Muscle of back (tissue), 13 donors: ENCODE data around the gene ROCK2. TPM values are rescaled to one million over a fixed set of nuclear protein-coding genes. Genes with fewer than 3 reads are reported as not detected.
A peak's percentile ranks its signal among the peaks of the same experiment; 100 is the strongest.

Source experiments
- DNase-seq, 3 donors: peaks; one replicate each; pipeline versions ENCODE4 v3.0.0 to v3.0.0-alpha.2; 2013
- long read RNA-seq, 9 donors: transcript quantifications; one replicate each; lab custom pipeline, GENCODE V29; 2026
- polyA plus RNA-seq, 10 donors: library from polyadenylated mRNA; unstranded; fragments of 120-200 nt; gene quantifications; one replicate each; pipeline ENCODE4 v1.2.1, GENCODE V29; 2013; ENCODE audit not compliant: insufficient read length in 10 of 10

Gene ROCK2
- 10 to 100 TPM; 38.1 to 72.6 (median 46.9) TPM for polyA plus RNA-seq
- long read RNA-seq, donor 1 = 0 reads
- long read RNA-seq, donor 2 = 0 reads
- long read RNA-seq, donor 3 = 0 reads
- long read RNA-seq, donor 4 = 0 reads
- long read RNA-seq, donor 5, partial matches to known transcripts = 6 of 6 reads
- long read RNA-seq, donor 5, other reads (novel, unspliced or antisense) = 0 of 6 reads
- long read RNA-seq, donor 6 = 0 reads
- long read RNA-seq, donor 7 = 0 reads
- long read RNA-seq, donor 8 = 0 reads
- long read RNA-seq, donor 9 = 0 reads

GRCh38 chr2:11344342-11344955 is at the start of gene ROCK2:
ROCK2 (minus strand) TSS chr2:11344636; CDS start chr2:11344136, 500 bp downstream.
- DNase-seq = peak; percentile 87 to 97 (median 93)

GRCh38 chr2:11393711-11394236 is 49.3 kb upstream of the ROCK2 start:
- DNase-seq = peak in 1 of 3 donors; percentile 53

- DNase-seq = no peak
These were observed 47.5 kb upstream of the ROCK2 start for GRCh38 chr2:11391942-11392266.

GRCh38 chr2:11390399-11390658 is 45.9 kb upstream of the ROCK2 start:
- DNase-seq = no peak

- peak; percentile 83 to 87 (median 86) for DNase-seq
These were observed 45.3 kb upstream of the ROCK2 start for GRCh38 chr2:11389551-11390398.

- no peak for DNase-seq
These were observed 44.6 kb upstream of the ROCK2 start for GRCh38 chr2:11389052-11389420.

GRCh38 chr2:11388262-11389051 is 44.0 kb upstream of the ROCK2 start:
- no peak for DNase-seq

- no peak for DNase-seq
These were observed 43.4 kb upstream of the ROCK2 start for GRCh38 chr2:11387843-11388242.

GRCh38 chr2:11387100-11387390 is 42.6 kb upstream of the ROCK2 start:
- no peak for DNase-seq

GRCh38 chr2:11385847-11386246 is 41.4 kb upstream of the ROCK2 start:
- no peak for DNase-seq

- no peak for DNase-seq
These were observed 40.8 kb upstream of the ROCK2 start for GRCh38 chr2:11385216-11385615.

GRCh38 chr2:11379558-11379957 is 35.1 kb upstream of the ROCK2 start:
- no peak for DNase-seq

- no peak for DNase-seq
These were observed 33.6 kb upstream of the ROCK2 start for GRCh38 chr2:11377928-11378545.

GRCh38 chr2:11376071-11376470 is 31.6 kb upstream of the ROCK2 start:
- DNase-seq = no peak

GRCh38 chr2:11375689-11376027 is 31.2 kb upstream of the ROCK2 start:
- DNase-seq = no peak

GRCh38 chr2:11375025-11375688 is 30.7 kb upstream of the ROCK2 start:
- DNase-seq = no peak

GRCh38 chr2:11373096-11373495 is 28.7 kb upstream of the ROCK2 start:
- DNase-seq = no peak

- peak in 1 of 3 donors; percentile 51 for DNase-seq
These were observed 26.9 kb upstream of the ROCK2 start for GRCh38 chr2:11371092-11371937.

- no peak for DNase-seq
These were observed 26.1 kb upstream of the ROCK2 start for GRCh38 chr2:11370377-11371091.
